HG02759 (cell line): ENCODE data around the gene HK2.

Source experiments
- ATAC-seq: cut with Tn5 transposase; IDR thresholded peaks from one replicate; pipeline ENCODE4 v1.9.1; 2021; ENCODE audit warnings: mild to moderate bottlenecking, moderate library complexity; ENCODE audit not compliant: unreplicated experiment

The HK2 gene

GRCh38 chr2:74930811-74931486 lies 97.0 kb downstream of the HK2 start:
- ATAC-seq, result no peak

- no peak for ATAC-seq
Measured at GRCh38 chr2:74931940-74932339, 98.0 kb downstream of the HK2 start.

GRCh38 chr2:74935975-74936391 lies 102.1 kb downstream of the HK2 start:
- no peak for ATAC-seq

- ATAC-seq, result no peak
Measured at GRCh38 chr2:74937221-74937880, 103.4 kb downstream of the HK2 start.

GRCh38 chr2:74938264-74938663 lies 104.3 kb downstream of the HK2 start:
- ATAC-seq, result no peak

GRCh38 chr2:74939919-74940812 lies 106.2 kb downstream of the HK2 start:
- no peak for ATAC-seq

GRCh38 chr2:74941284-74941683 lies 107.4 kb downstream of the HK2 start:
- ATAC-seq, result no peak

- no peak for ATAC-seq
Measured at GRCh38 chr2:74942263-74942662, 108.3 kb downstream of the HK2 start.
